ENCODE data around the gene RGS14. TPM values are rescaled to one million over a fixed set of nuclear protein-coding genes. Genes with fewer than 3 reads are reported as not detected.

RGS14 gene
- total RNA-seq, 2 experiments from 2014 or later, result 42.8 to 43.5 TPM

- CTCF ChIA-PET, result interaction anchor here (1.3 to 3.8 kb wide), 3 partner anchors 10 to 46 kb away, joined by 5 to 16 read pairs (median 5); no protein-coding TSS in a partner anchor
- POLR2A ChIA-PET, result interaction anchor here (1.2 kb wide), 1 partner anchor 9 kb away, joined by 3 read pairs; no protein-coding TSS in a partner anchor
These were observed 622 bp upstream of the RGS14 start for GRCh38 chr5:177357146-177357458.

- POLR2A ChIA-PET, result interaction anchor here (0.5 kb wide), 1 partner anchor 751 kb away, joined by 4 read pairs; no protein-coding TSS in a partner anchor
- CTCF ChIA-PET, result interaction anchor here (0.7 to 3.8 kb wide), 7 partner anchors 12 to 73 kb away, joined by 3 to 16 read pairs (median 5); no protein-coding TSS in a partner anchor
These were observed 671 bp downstream of the RGS14 start for GRCh38 chr5:177358370-177358819.

DNA sequence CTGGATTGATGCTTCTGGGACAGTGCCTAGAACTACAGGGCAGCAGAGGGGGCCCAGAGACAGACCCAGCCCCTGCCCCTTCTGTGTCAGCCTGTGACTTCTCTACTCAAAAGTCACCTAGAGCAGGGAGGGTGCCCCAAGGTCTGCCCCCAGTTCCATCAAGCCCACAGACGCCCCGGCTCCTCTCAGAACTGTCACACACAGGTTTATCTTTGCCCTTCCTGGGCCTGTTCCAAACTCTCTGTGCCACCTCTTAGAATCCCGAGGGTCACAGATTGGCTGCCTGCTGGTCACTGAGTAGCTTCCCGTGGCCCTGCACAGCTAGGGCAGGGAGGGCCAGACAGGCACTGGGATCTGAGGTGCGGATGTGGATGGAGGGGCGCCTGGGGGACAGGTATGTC is 1.7 kb downstream of the RGS14 start:
- POLR2A ChIA-PET, result no interaction called here
- CTCF ChIA-PET, result interaction anchor here (1.2 kb wide), 1 partner anchor 31 kb away, joined by 4 read pairs; no protein-coding TSS in a partner anchor

- ChIA-PET POLR2A (no interaction called here), CTCF (interaction anchor here (0.6 to 1.2 kb wide), 3 partner anchors 31 to 208 kb away, joined by 4 to 6 read pairs (median 4); no protein-coding TSS in a partner anchor)
These were observed 2.1 kb downstream of the RGS14 start for GRCh38 chr5:177359860-177360259.

GRCh38 chr5:177360740-177361139 is 3.0 kb downstream of the RGS14 start:
- CTCF ChIA-PET, result interaction anchor here (0.8 to 2.2 kb wide), 4 partner anchors 9 to 86 kb away, joined by 3 to 11 read pairs (median 7); partner anchors contain the start of gene LMAN2

DNA sequence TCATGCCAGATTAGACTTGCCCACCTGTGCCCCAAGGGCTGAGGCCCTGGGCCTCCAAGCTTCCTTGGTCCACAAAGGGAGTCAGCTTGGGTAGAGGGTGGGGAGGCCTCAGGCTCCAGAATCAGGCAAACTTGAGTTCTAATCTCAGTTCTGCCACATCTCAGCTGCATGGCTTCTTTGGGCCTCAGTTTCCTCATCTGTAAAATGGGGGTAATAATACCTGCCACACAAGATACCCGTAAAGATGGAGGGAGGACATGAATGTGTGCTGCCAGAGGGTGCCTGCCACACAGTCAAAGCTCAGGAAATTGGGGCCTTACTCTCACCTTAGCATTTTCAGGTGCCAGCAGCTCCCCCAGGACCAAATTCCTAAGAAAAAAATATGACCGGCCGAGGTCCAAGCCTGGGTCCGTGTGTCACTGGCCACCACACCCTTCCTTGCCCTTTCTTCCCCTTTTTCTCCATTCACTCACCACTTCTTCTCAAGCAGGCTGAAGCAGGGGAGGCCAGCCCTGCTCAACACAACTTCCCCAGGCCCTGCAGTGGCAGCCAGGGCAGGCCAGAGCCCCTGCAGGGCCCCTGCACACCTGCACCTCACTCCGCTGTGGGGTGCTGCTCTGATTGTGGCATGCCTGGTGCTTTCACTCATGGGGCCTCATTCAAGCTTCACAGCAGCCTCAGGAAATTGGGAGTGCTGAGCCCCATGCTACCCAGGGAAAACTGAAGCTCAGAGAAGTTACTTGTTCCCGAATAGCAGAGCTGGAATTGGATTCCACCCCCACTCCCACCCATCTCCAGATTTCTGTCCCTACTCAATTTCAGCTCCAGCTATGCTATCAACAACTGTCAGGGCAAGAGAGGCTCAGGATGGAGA is 3.9 kb downstream of the RGS14 start:
- ChIA-PET POLR2A (interaction anchor here (0.8 to 1.1 kb wide), 2 partner anchors 9 to 11 kb away, joined by 3 to 4 read pairs; no protein-coding TSS in a partner anchor), CTCF (interaction anchor here (1.4 to 2.2 kb wide), 4 partner anchors 9 to 93 kb away, joined by 6 to 11 read pairs (median 7); no protein-coding TSS in a partner anchor)

More at GRCh38 chr5:177360740-177361139, 3.0 kb downstream of the RGS14 start:
- POLR2A ChIA-PET, result interaction anchor here (1.1 kb wide), 1 partner anchor 12 kb away, joined by 4 read pairs; no protein-coding TSS in a partner anchor

- POLR2A ChIA-PET, result interaction anchor here (0.8 kb wide), 1 partner anchor 8 kb away, joined by 3 read pairs; no protein-coding TSS in a partner anchor
- CTCF ChIA-PET, result interaction anchor here (1.4 to 2.2 kb wide), 4 partner anchors 8 to 93 kb away, joined by 6 to 11 read pairs (median 7); no protein-coding TSS in a partner anchor
These were observed 4.5 kb downstream of the RGS14 start for GRCh38 chr5:177362292-177362609.

DNA sequence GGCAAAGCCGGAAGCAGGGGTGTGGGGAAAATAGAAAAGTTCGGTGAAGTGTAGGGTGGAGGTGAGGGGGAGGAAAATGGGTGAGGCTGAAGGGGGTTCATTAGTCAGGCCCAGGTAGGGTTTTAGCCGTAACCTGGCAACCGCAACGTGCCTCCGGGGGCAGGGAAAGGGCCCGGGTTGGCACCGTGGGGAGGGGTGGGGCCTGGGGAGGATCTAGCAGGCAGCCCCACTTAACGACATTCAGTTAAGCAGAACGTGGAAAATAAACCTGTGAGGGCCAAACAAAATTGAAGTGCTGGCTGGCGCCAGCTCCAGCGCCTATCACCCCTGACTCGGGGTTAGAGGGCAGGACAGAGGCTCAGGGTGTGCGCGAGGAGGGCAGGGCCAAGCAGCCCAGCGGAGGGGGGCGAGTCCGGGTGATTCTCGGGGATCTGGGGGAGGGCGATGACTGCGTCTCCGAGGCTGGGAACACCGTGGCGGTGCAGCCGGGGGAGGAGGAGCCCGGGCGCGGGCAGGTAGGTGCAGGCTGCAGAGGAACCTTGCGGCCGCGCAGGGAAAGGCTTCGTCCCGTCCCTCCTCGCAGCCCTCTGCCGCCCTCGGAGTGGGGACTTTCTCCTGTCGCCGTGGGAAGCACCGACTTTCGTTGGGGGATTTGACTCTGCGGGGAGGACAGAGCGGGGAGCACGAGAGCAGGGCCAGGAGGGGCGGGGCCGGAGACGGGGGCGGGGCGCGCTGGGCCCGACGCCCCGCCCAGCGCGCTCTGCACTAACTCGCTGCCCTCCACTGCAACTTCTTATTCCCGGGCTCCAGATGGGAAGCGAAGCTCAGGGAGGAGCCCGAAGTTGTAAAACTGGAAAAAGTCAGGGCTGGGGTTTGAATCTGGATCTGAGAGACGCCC is 5.1 kb downstream of the RGS14 start:
- ChIA-PET CTCF (interaction anchor here (1.1 to 2.8 kb wide), 5 partner anchors 20 to 92 kb away, joined by 3 to 17 read pairs (median 6); no protein-coding TSS in a partner anchor), POLR2A (no interaction called here)

DNA sequence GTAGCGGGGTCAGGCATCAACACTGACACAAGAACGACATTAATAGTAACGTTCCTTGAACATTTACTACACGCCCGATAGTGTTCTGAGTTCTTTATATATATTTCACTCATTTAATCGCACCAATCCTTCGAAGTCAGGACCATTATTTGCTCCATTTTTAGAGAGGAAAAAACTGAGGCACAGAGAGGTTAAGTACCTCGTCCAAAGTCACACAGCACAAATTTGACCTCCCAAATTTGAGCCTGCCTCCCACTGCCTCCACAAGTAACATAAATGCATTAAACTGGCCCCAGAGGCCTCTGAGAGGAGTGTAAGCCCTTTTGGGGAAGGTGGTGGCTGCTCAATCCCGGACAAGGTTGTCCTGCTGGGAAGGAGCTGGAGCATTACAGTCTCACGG is 5.8 kb downstream of the RGS14 start:
- POLR2A ChIA-PET, result no interaction called here
- CTCF ChIA-PET, result interaction anchor here (0.8 to 4.8 kb wide), 8 partner anchors 10 to 138 kb away, joined by 3 to 20 read pairs (median 4); no protein-coding TSS in a partner anchor

- POLR2A ChIA-PET, result interaction anchor here (0.8 to 1.7 kb wide), 2 partner anchors 25 to 96 kb away, joined by 4 to 9 read pairs; no protein-coding TSS in a partner anchor
- CTCF ChIA-PET, result interaction anchor here (0.7 to 4.8 kb wide), 14 partner anchors 8 to 137 kb away, joined by 3 to 20 read pairs (median 3); partner anchors contain the start of gene LMAN2
These were observed 6.6 kb downstream of the RGS14 start for GRCh38 chr5:177364159-177364962.

GRCh38 chr5:177365845-177366527 is 8.3 kb downstream of the RGS14 start:
- CTCF ChIA-PET, result interaction anchor here (1.3 to 11.9 kb wide), 5 partner anchors 13 to 89 kb away, joined by 4 to 132 read pairs (median 19); partner anchors contain the start of gene SLC34A1
- POLR2A ChIA-PET, result interaction anchor here (1.2 kb wide), 1 partner anchor 9 kb away, joined by 3 read pairs; the partner anchor contains the start of gene RGS14

GRCh38 chr5:177366528-177367322 is 9.0 kb downstream of the RGS14 start:
- POLR2A ChIA-PET, result interaction anchor here (1.2 kb wide), 1 partner anchor 10 kb away, joined by 3 read pairs; the partner anchor contains the start of gene RGS14
- CTCF ChIA-PET, result interaction anchor here (0.9 to 11.9 kb wide), 6 partner anchors 12 to 88 kb away, joined by 4 to 132 read pairs (median 12); partner anchors contain the start of gene SLC34A1

GRCh38 chr5:177367323-177367848 is 9.7 kb downstream of the RGS14 start:
- CTCF ChIA-PET, result interaction anchor here (0.9 to 11.9 kb wide), 6 partner anchors 11 to 88 kb away, joined by 4 to 132 read pairs (median 12); partner anchors contain the start of gene SLC34A1
- POLR2A ChIA-PET, result no interaction called here

DNA sequence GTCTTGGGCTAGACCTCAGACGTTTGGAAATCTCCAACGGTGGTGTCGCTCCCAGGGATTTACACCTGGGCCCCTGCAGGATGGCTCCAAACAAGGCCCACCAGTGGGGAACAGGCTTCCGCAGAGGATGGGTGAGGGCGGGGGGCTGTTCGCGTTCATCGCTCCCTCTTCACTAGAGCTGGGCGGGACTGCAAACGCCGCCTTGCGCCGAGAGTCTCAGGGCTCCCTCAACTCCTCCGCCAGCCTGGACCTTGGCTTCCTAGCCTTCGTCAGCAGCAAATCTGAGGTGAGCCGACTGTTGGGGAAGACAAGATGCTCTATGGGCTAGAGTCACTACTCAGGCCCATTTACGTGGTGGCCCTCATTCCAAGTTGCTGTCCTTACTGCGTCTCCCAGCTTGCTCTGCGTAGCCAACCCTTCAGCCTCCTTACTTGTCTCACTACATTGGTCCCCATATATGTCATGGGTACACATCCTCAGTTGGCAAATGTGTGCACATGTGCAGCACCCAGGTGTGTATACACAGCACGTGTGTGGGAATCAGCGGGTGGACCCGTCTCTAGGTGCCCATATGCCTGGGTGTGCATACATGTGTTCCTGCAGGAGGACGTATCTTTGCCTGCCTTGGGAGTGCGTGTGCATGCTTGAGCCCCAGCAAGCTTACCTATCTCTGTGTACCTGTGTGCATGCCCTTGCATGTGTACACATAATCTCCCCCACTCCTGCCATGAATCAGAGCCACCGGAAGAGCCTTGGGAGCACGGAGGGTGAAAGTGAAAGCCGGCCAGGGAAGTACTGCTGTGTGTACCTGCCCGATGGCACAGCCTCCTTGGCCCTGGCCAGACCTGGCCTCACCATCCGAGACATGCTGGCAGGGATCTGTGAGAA is 10.5 kb downstream of the RGS14 start:
- CTCF ChIA-PET, result interaction anchor here (1.0 to 11.9 kb wide), 7 partner anchors 11 to 89 kb away, joined by 3 to 132 read pairs (median 5); partner anchors contain the start of gene SLC34A1
- POLR2A ChIA-PET, result no interaction called here
